Upper lobe of left lung (tissue), 4 donors: ENCODE data around the gene HEXB.

Experiments used
- CTCF ChIP-seq, 6 experiments: fragments of 450-650 bp in 4 of 6; fragments of 200-600 bp in 2 of 6; sonication (generic) in 2 of 6; IDR thresholded peaks; one replicate each; pipeline ENCODE4 v1.5.1; 2016 to 2019; ENCODE audit warnings: antibody characterized with exemption in 6 of 6
- POLR2AphosphoS5 ChIP-seq, 2 donors: sonication (generic); formaldehyde crosslinking; IDR thresholded peaks; one replicate each; pipeline ENCODE4 v1.5.1; 2017; ENCODE audit warnings: antibody characterized with exemption in 2 of 2

- TF ChIP-seq CTCF (IDR thresholded peaks at IDR 0.05) (no peak), POLR2AphosphoS5 (IDR thresholded peaks at IDR 0.05) (no peak)
Observed at GRCh38 chr5:74667396-74667795, 17.6 kb upstream of the HEXB start.
